GM18870 (cell line): ENCODE data around the gene SPSB2.

Source experiments
- ATAC-seq: cut with Tn5 transposase; IDR thresholded peaks from one replicate; pipeline ENCODE4 v1.9.1; 2021; ENCODE audit warnings: moderate library complexity; ENCODE audit not compliant: unreplicated experiment

The SPSB2 gene

DNA sequence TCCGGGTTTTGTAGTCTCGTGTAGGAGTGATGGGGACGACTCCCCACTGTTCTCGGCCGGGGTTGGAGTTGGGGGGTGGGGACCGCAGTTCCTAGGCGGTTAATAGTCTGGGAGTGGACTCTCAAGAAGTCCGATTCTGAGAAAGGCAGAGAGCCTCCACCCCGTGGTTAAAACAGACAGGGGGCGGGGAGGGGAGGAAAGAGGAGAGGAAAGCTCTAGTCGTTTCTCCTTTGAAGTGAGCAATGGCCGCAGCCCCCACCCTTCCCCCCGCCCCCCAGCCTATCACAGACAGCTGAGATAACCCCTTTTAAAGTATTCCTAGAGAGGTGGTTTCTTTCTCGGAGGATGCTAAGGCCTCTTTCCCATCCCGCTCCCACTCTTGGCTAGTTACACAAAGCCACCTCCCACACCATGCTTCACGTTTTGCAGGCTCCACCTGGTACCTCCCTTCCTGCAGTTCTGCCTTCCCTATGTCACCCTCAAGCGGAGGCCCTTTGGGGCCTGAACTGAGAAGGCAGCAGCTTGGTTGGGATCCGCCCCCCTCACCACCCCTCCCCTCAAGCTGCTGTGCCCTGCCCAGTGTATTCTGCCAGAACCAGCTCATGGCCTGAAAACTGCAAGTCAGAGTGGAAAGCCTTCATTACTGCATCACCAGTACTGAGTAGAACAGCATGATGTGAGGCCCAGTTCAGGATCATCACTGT is 20.3 kb downstream of the SPSB2 start:
- no peak for ATAC-seq

DNA sequence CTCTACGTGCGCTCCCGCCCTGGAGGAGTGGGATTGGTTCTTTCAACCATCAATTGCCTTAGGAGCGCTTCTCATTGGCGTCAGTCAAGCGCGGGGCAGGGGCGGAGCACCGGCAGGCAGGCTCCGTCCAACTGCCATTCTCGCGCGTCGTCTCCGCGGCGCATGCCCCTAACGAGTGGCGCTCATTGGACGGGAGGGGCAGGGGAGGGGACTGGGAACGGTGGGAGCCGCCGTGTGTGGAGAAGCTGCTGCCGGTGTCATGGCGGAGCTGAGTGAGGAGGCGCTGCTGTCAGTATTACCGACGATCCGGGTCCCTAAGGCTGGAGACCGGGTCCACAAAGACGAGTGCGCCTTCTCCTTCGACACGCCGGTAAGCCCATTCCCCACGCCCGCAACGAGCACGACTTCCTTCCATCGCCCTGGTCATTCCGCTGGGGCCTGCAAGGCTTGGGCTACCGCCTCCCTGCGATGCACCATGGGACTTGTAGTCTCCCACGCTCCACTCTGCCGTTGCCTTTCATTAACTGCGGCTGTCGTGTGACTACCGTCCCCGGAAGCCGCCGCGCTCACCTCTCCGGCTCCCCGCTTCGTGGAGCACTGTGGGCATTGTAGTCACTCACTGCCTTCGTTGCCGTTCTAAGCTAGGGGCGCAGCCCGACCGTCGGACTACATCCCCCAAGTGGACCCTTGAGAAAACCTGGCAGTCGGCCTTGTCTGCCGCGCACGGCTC is 21.0 kb downstream of the SPSB2 start, which contains the start of gene USP5:
USP5 (plus strand) TSS at position 230 of the 730 bp plus-strand sequence; CDS start at position 260, 30 bp downstream.
- peak; percentile 68 for ATAC-seq

DNA sequence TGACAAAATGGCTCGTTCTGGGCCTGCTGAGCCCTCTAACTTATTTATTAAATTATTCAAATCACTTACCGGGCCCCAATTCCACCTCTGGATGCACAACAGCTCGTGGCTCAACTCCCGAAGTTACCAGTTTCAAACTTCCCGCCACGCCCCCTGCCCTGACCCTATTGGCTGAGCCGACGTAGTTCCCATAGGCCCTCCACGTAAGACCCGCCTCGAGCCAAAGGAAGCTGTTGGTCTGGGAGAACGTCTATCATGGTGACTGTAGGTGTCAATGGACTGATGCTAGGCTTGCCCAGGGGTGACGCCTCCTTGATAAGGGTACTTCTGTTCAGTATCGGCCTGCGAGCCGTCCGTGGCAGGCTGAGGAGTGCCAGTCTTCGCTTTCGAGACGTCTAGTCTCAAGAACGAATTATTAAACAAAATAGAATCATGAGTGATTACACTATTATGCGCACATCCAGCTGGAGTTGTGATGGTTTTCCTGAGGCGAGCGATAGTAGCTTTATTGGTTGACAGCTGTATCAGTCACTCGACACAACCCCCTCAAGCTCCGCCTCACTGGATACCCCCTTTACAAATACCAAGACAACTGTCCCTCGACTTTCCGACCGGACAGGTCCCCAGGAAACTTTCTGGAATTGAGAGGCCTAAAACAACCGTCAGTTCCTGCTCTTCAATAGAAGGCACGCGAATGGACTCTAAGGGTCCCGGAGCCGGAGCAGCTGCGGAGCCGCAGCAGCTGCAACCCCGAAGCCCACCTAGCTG is 21.8 kb downstream of the SPSB2 start, which contains the start of gene CDCA3:
CDCA3 (minus strand) TSS at position 134 of the 768 bp plus-strand sequence. CDS start 334 bp downstream, outside the sequence.
- ATAC-seq, result peak; percentile 50

DNA sequence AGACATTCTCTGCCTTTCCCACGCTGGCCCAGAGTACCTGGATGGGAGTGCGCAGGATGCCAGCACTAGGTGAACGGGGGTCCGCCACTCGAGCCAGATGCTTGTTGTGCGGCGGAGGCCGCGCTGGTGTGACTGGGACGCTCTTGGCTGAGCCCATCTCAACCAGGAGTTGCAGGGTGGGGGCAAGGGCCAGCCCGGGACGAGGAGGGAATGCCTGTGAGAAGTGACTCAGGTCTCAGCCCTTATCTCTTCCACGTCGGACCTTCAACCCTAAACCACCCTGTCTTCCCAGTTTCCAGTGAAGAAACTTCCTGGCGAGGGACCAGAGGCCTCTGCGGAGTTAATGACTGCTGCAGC is 22.3 kb downstream of the SPSB2 start:
- ATAC-seq, result no peak

DNA sequence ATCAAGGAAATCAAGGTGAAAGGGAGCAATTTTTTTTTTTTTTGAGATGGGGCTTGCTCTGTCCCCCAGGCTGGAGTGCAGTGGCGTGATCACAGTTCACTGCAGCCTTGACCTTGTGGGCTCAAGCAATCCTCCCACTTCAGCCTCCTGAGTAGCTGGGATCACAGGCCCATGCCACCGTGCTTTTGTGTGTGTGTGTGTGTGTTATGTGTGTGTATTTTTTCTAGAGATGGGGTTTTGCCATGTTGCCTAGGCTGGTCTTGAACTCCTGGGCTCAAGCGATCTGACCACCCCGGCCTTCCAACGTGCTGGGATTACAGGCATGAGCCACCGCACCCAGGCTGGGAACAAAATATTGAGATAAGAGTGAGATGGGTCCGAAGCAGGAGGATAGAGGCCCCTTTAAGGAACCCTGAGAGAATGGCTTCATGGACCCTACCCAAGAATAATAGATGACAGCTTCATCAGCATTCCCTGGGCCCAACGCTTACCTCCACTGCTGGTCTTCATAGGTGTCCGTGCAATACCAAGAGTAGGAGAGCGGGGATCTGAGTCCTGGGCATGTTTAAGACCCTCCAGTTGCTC is 23.0 kb downstream of the SPSB2 start:
- no peak for ATAC-seq

DNA sequence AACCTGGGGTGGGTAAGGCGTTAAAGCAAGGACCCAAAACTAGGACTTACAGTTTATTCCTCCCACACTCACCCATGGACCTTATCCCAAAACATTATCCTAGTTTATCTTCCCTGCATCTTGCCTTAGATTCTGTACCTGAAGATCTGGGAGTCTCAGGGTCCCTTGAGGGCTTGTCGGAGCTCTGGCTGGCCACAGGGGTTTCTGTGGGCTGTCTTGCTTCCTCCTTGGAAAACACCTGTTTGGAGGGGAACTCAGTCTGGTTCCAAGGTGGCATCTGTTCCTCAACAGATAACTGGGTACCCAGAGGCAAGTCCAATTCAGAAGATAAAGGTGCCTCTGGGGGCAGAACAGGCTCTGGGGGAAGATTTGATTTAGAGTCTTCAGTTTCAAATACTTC is 23.7 kb downstream of the SPSB2 start:
- ATAC-seq, result no peak

DNA sequence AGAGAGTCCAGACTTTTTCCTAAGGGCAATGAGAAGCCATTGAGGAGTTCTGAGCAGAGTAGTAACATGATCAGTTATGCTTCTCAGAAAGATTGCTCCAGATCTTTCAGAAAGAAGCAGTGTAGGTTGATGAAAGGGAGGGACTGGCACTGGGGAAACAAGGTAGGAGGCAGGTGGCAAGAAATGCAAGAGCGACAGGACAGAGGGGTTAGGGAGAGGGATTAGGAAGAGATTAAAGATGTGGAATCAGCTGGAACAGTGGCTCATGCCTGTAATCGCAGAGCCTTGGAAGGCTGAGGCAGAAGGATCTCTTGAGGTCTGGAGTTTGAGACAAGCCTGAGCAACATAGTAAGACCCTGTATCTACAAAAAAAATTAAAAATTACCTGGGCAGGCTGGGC is 25.4 kb downstream of the SPSB2 start:
- ATAC-seq, result no peak

DNA sequence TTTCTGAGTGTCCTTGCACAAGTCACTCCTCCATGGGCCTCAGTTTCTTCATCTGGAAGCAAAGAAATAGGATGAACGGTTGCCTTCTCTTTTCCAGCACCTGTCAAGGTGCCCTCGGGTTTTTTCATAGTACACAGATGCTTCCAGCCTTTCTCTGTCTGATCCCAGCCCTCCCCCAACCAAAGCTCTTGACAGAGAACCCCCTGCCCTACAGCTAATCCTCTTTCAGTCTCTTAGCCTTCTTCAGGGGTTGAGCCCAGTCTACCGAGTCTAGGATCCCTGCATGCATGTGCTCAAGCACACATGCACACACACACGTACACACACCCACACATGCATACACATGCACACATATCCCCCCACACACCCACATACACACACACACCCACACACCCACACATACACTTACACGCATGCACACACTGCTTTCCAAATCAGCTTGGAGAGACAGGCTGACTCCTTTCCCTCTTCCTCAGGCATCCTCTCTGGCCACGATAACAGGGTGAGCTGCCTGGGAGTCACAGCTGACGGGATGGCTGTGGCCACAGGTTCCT is 26.7 kb downstream of the SPSB2 start:
- no peak for ATAC-seq

DNA sequence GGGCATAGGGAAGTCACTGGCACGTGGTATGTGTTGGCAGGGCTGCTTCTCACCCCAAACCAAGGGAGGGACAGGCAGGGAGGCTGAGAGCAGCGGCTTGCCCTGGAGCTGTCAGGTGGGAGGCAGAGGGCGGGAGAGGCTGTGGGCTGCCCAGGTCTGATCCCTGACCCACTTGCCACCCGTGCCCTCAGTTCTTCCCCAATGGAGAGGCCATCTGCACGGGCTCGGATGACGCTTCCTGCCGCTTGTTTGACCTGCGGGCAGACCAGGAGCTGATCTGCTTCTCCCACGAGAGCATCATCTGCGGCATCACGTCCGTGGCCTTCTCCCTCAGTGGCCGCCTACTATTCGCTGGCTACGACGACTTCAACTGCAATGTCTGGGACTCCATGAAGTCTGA is 27.7 kb downstream of the SPSB2 start:
- no peak for ATAC-seq

DNA sequence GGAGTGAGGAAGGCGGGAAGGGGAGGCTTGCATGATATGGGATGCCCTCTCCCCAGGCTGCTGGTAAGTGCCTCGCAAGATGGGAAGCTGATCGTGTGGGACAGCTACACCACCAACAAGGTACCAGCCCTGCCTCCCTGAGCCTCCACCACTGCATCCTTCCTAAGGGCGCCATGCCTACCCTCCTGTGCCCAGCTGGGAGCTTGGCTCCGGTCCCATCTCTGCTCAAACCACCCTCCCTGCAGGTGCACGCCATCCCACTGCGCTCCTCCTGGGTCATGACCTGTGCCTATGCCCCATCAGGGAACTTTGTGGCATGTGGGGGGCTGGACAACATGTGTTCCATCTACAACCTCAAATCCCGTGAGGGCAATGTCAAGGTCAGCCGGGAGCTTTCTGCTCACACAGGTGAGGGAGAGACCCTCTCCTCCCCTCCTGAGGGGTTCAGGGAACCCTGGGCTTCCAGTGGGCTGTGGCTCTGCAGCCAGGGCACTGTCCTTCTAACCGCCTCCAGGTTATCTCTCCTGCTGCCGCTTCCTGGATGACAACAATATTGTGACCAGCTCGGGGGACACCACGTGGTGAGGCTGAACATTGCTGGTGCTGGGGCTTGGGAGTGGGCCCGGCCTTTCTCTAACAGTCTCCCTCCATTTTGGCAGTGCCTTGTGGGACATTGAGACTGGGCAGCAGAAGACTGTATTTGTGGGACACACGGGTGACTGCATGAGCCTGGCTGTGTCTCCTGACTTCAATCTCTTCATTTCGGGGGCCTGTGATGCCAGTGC is 29.8 kb downstream of the SPSB2 start:
- ATAC-seq, result no peak

DNA sequence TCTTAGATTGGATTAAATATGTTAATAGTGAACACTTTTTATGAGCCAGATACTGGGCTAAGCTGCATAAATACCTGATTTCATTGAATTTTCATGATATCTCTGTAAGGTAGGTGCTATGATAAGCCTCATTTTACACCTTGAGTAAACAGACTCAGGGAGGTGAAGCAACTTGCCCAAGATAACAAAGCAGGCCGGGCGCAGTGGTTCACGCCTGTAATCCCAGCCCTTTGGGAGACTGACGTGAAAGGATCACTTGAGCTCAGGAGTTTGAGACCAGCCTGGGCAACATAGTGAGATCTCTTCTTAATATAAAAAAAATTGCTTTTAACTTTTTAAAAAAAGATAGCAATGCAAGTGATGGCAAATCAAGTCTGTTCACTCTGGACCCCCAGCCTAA is 31.0 kb downstream of the SPSB2 start:
- no peak for ATAC-seq

DNA sequence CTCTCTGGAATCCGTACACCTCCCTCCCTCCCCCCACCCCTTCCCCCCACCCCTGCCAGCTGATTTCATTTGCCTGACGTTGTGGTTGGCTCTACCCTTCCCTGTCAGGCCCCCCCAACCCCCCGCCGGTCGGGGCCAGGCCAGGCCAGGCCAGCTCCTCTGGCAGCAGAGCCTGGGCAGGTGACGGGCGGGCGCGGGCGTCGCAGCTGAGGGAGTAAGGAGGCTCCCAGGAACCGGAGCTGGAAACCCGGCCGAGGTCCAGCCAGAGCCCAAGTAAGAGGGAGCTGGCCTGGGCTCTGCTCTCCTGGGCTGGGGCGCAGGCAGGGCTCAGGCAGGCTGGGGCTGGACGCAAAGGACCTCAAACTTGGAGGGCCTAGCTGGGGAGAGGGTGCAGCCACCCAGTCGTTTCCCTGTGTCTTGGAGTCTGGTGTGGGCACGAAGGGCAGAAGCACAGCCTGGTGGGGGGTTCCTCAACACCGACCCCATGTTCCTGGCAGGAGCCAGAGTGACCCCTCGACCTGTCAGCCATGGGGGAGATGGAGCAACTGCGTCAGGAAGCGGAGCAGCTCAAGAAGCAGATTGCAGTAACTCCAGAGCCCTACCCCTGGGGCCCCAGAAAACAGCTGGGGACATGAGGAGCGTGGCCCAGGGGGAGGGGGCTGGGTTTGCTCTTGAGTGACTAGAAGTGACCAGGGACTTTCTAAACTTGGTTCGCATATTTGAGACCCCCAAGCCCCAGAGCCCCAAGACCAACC is 32.2 kb downstream of the SPSB2 start, which contains the start of gene GNB3:
GNB3 (plus strand) TSS at position 165 of the 755 bp plus-strand sequence; CDS start at position 528, 363 bp downstream.
- no peak for ATAC-seq

DNA sequence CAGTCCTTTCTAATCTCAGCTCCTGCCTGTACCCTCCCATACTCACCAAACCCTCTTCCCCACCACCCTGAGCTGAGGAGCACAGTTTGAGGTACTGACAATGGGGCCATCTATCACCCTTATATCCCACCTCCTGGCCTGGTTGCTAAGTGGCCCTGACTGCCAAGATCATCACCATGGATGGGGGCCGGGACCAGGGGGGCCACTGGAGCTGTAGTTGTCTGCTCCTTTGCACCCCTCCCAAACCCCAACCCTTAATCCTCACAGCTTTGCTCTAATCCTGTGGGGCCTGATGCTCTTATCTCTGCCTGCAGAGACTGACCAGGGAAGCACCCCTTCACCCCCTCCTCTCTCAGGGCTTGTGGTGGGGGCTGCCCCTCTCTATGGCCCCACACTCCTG is 32.8 kb downstream of the SPSB2 start:
- ATAC-seq, result no peak

DNA sequence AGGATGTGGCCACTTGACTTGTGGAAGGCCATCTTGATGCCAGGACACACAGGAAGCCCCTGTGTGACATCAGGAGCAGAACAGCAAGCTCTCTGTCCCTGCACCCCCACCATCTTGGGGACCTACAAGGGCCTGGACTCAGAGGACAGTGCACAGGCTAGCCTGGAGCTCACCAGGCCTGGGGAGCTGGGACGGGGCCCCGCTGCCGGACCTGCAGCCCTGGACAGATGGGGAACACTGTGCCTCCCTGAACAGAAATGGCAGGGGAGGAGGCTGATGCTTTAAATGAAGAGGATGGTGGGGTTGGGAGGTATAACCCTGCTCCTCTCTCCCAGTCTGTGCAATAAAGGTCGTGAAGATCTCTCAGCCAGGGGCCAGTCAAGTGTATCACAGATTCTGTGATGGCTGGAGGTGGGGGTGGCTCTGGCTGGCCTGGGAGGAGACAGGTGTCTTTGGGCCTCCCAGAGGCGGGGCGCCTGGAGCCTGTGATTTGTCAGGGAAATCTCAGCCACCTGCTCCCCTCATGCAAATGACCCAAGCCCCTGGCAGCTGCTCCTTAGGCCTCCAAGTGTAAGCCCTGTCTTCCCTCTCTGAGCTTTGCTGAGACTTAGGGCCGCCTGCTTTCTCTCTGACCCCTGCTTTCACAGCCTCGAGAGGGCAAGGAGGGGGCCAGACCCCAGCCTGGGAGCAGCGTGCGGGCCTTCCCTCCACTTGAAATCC is 33.5 kb downstream of the SPSB2 start:
- no peak for ATAC-seq

DNA sequence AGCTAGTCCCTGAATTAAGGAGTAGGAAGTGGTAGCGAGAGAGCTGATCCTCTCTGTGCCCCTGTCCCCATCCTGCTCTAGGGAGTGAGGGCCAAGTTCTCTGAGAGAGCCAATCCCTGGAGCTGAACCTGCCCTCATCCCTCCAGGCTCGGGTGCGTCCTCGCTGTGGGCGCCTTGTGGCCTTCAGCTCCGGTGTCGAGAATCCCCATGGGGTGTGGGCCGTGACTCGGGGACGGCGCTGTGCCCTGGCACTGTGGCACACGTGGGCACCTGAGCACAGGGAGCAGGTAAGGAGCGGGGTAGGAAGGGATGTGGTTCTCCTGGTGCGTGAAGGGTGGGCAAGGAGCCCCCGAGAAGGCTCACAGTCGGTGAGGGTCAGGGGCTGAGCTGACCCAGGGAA is 34.2 kb downstream of the SPSB2 start:
- ATAC-seq, result no peak

DNA sequence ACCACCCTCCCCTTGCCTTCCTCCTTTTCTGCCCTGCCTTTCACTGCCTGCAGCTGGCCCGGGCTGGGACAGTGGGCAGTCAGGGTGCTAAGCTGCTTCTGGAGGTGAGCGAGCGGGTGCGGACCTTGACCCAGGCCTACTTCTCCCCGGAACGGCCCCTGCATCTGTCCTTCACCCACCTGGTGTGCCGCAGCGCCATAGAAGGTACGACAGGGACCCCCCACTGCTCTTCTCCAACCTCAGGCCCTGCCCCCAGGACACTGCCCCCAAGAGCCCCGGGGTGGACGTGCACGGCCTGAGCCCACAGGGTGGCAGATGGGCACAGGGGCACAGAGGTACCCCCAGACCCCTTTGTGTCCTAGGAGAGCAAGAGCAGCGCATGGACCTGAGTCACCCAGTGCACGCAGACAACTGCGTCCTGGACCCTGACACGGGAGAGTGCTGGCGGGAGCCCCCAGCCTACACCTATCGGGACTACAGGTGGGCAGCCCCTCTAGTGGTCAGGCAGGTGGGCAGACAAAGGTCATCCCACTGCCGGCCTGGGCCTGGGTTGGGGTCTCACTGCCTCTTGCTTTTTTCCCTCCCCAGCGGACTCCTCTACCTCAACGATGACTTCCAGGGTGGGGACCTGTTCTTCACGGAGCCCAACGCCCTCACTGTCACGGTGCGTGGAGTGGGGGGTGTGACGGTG is 35.6 kb downstream of the SPSB2 start:
- no peak for ATAC-seq

DNA sequence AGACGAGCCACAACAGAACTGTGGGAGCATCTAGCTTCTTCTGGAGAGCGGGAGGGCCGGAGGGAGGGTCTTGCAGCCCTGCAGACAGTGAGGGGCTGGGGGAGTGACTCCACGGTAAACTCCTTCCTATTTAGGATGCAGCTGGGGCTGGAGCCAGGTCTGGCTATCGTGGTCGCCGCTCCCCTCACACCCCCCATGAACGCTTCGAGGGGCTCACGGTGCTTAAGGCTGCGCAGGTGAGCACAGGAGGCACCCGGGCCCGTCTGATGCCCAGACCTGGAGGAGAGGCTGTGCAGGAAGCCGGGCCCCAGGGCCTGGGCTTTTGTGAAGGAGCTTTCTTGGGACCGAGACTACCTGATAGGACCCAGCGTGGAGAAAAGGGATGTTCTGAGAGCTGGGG is 36.3 kb downstream of the SPSB2 start:
- ATAC-seq, result no peak

DNA sequence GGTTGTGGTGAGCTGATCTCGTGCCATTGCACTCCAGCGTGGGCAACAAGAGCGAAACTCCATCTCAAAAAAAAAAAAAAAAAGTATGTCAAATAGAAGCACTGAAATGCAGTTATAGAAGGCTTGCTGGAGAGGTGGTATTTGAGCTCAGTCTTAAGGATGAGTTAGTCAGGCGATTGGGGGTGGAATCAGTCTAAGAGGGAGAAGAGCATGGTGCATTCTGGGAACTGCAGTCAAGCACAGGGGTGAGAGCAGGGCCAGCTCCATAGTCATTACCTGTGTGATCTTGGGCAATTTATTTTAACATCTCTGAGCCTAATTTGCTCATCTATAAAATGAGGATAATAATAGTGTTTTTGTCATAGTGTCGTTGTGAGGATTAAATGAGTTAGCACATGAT is 38.2 kb downstream of the SPSB2 start:
- ATAC-seq, result no peak
